ENCODE measurements around the gene HSPG2. TPM values are rescaled to one million over a fixed set of nuclear protein-coding genes. Genes with fewer than 3 reads are reported as not detected.
A peak's percentile ranks its signal among the peaks of the same experiment; 100 is the strongest.

Gene HSPG2
- total and polyA plus RNA-seq, 2 of the 13 experiments (the other 11 are each of a cell fraction or from before 2014, with no cell fraction given), result 9.1 to 13.1 TPM

- TF ChIP-seq TFDP2 (CRISPR knock-in tag; IDR thresholded peaks at IDR 0.05), result peak; percentile 80
- TF ChIP-seq RFX3 (CRISPR knock-in tag; IDR thresholded peaks at IDR 0.05), result 0 out of 2 replicates have a peak, but pooled peaks have one; percentile 18
- peak; percentile 85 for TF ChIP-seq JUND (CRISPR knock-in tag; IDR thresholded peaks at IDR 0.05)
- no peak for TF ChIP-seq ZNF780A (CRISPR knock-in tag; IDR thresholded peaks at IDR 0.05)
- TF ChIP-seq POGZ (CRISPR knock-in tag; IDR thresholded peaks at IDR 0.05), result peak; percentile 72
- peak; percentile 90 for TF ChIP-seq ZFX (CRISPR knock-in tag; IDR thresholded peaks at IDR 0.05; ENCODE audit: low read depth)
- no peak; the same call in 1 of the 2 replicates for TF ChIP-seq ZNF414 (CRISPR knock-in tag; IDR thresholded peaks at IDR 0.05)
- peak; percentile 93 for TF ChIP-seq GABPB1 (CRISPR knock-in tag; IDR thresholded peaks at IDR 0.05)
- TF ChIP-seq ZNF350 (CRISPR knock-in tag; IDR thresholded peaks at IDR 0.05; ENCODE audit: borderline replicate concordance, low read depth), result peak; percentile 81
- TF ChIP-seq ZNF232 (CRISPR knock-in tag; IDR thresholded peaks at IDR 0.05; ENCODE audit: borderline replicate concordance), result peak; percentile 35
- peak; percentile 16 for TF ChIP-seq XRCC5 (optimal IDR thresholded peaks at IDR 0.05; ENCODE audit: low read length)
- TF ChIP-seq ZBTB10 (CRISPR knock-in tag; IDR thresholded peaks at IDR 0.05; ENCODE audit: borderline replicate concordance), result peak; percentile 27; the same call in 1 of the 2 replicates
- TF ChIP-seq SALL1 (CRISPR knock-in tag; IDR thresholded peaks at IDR 0.05), result peak; percentile 84
- peak; percentile 80; the same call in 1 of the 2 replicates for TF ChIP-seq BRF2 (CRISPR knock-in tag; IDR thresholded peaks at IDR 0.05)
- TF ChIP-seq HDAC1 (CRISPR knock-in tag; IDR thresholded peaks at IDR 0.05), result peak; percentile 70; the same call in 1 of the 2 replicates
- no peak for TF ChIP-seq MNT (IDR thresholded peaks at IDR 0.05)
- TF ChIP-seq MIXL1 (CRISPR knock-in tag; IDR thresholded peaks at IDR 0.05), result no peak; the same call in none of the 2 replicates
- no peak; the same call in 1 of the 2 replicates for TF ChIP-seq KLF6 (CRISPR knock-in tag; IDR thresholded peaks at IDR 0.05)
Measured at GRCh38 chr1:21782868-21783678, 154.0 kb downstream of the HSPG2 start, which contains the start of gene USP48 (continued).
